Coronary artery (tissue), 2 donors: ENCODE data around the gene TACO1.

Source experiments
- DNase-seq: peaks from one replicate; pipeline ENCODE4 v3.0.0-alpha.2; 2017; ENCODE audit warnings: low spot score
- H3K27ac ChIP-seq, 2 donors: fragments of 200-600 bp; sonication (generic); one replicate each; pipeline ENCODE4 v1.5.1; 2016 to 2019
- H3K4me3 ChIP-seq: fragments of 200-600 bp; sonication (generic); 2 replicates; pipeline ENCODE4 v1.5.1; 2016; ENCODE audit warnings: mild to moderate bottlenecking, moderate library complexity
- CTCF ChIP-seq: fragments of 200-600 bp; sonication (generic); IDR thresholded peaks from one replicate; pipeline ENCODE4 v1.5.1; 2019; ENCODE audit warnings: antibody characterized with exemption

The TACO1 gene

DNA sequence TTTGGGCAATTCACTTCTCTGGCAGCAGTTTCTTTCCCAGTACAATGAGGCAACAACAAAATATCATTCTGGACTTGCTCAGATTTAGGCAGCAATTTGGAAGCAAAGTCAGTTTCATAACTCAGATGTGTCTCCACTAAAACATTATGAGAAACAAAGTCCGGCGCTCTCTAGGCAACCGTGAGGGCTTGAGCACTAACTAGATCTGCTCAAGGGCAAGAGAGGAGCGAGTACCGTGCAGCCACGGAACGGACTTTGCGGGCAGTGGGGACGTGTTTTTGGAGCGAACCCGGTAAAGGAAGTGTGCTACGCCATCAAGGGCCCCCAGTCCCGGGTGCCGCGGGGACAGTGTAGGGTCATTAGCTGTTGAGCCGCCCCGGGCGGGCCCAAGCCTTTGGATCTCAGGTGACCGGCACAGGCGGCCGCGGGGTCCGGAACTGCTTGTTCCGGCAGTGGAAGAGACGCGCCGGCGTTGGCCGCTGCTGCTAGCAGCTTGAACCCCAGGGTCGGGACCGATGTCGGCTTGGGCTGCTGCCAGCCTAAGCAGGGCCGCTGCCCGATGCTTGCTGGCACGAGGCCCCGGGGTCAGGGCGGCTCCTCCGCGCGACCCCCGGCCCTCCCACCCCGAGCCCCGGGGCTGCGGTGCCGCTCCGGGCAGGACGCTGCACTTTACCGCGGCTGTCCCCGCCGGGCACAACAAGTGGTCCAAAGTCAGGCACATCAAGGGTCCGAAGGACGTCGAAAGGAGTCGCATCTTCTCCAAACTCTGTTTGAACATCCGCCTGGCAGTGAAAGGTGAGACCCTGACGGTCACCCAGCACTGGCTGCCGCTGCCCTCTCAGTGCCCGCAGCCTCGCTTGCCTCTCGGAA lies at the start of gene TACO1:
Gene TACO1, plus strand, starts transcription at position 327 of the 870 bp plus-strand sequence. Its CDS starts 189 bp downstream, at position 516.
- peak; percentile 87 for DNase-seq
- TF ChIP-seq CTCF: no peak
- H3K27ac ChIP-seq: peak within 1 kb of the TSS; percentile 78 to 81
- H3K4me3 ChIP-seq: peak within 1 kb of the TSS; percentile 82

GRCh38 chr17:63552211-63552610 lies 48.5 kb upstream of the TACO1 start:
- no peak for TF ChIP-seq CTCF
- Histone ChIP-seq H3K27ac (no peak overlapping the region), H3K4me3 (peak overlapping the region; percentile 54)
- no peak for DNase-seq

- Histone ChIP-seq H3K27ac (no peak overlapping the region), H3K4me3 (no peak overlapping the region)
- no peak for DNase-seq
- TF ChIP-seq CTCF: no peak
Observed at GRCh38 chr17:63555500-63556156, 45.1 kb upstream of the TACO1 start.

GRCh38 chr17:63557416-63557815 lies 43.3 kb upstream of the TACO1 start:
- H3K4me3 ChIP-seq: no peak overlapping the region
- no peak overlapping the region for H3K27ac ChIP-seq
- no peak for TF ChIP-seq CTCF
- DNase-seq: no peak

DNA sequence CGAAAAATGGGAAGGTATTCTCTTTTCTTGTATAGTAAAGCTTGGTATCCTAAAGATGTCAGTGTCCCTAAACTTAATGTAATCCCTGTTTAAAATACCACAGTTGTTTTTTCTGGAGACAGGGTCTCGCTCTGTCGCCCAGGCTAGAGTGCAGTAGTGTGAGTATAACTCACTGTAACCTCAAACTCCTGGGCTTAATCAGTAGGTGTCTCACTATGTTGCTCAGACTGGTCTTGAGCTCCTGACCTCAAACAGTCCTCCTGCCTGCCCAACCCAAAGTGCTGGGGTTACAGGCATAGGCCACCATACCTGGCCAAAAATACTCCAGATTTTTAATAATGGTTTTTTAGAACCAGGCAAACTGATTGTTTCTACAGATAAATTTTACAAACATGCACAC lies 42.3 kb upstream of the TACO1 start:
- no peak for TF ChIP-seq CTCF
- no peak overlapping the region for H3K4me3 ChIP-seq
- DNase-seq: no peak
- no peak overlapping the region for H3K27ac ChIP-seq

GRCh38 chr17:63561819-63562218 lies 38.9 kb upstream of the TACO1 start:
- no peak for DNase-seq
- no peak overlapping the region for H3K4me3 ChIP-seq
- TF ChIP-seq CTCF: no peak
- H3K27ac ChIP-seq: no peak overlapping the region

DNA sequence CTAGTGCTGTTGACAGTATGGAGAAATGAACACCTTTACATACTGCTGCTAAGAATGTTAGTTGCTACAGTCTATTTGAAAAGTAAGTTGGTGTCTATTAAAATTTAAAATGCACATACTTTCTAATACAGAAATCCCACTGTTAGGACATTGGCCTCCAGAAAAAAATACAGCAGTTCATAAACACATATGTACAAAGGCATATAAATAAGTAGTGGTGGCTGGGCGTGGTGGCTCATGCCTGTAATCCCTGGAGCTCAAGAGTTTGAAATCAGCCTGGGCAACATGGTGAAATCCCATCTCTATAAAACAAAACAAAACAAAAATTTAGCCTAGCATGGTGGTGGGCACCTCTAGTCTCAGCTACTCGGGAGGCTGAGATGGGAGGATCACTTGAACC lies 37.4 kb upstream of the TACO1 start:
- no peak overlapping the region for H3K27ac ChIP-seq
- DNase-seq: no peak
- no peak for TF ChIP-seq CTCF
- H3K4me3 ChIP-seq: no peak overlapping the region
